Body of pancreas (tissue), 4 donors: ENCODE measurements around the gene ARRB1. TPM values are rescaled to one million over a fixed set of nuclear protein-coding genes. Genes with fewer than 3 reads are reported as not detected.
A peak's percentile ranks its signal among the peaks of the same experiment; 100 is the strongest.

Experiments
- ATAC-seq: fragments of 150-250 bp; one replicate; pipeline ENCODE4 v1.9.1; 2016
- DNase-seq, 4 donors: peaks; one replicate each; pipeline ENCODE4 v3.0.0-alpha.2; 2019
- H3K27ac ChIP-seq, 4 donors: fragments of 200-600 bp; sonication (generic); 1 replicate in 3 of 4; 2 replicates in 1 of 4; pipeline versions ENCODE4 v1.5.1 to v1.6.1; 2016 to 2019; ENCODE audit warnings: mild to moderate bottlenecking in 1 of 4, mixed read lengths in 1 of 4, moderate library complexity in 1 of 4
- H3K27me3 ChIP-seq, 2 donors: fragments of 200-600 bp; sonication (generic); one replicate each; pipeline ENCODE4 v1.6.0; 2016; ENCODE audit warnings: mild to moderate bottlenecking in 1 of 2
- H3K36me3 ChIP-seq, 2 donors: fragments of 200-600 bp; sonication (generic); replicated peaks in 1 of 2; 2 replicates each; pipeline ENCODE4 v1.5.1; 2016; ENCODE audit warnings: low read depth in 2 of 2; ENCODE audit not compliant: insufficient read depth in 1 of 2
- H3K4me1 ChIP-seq: fragments of 200-600 bp; sonication (generic); one replicate; pipeline ENCODE4 v1.6.0; 2016
- H3K4me3 ChIP-seq, 2 donors: fragments of 200-600 bp; sonication (generic); 1 replicate in 1 of 2; 2 replicates in 1 of 2; pipeline ENCODE4 v1.5.1; 2016 to 2019
- H3K9me3 ChIP-seq, 3 donors: fragments of 200-600 bp; sonication (generic); 1 replicate in 2 of 3; 2 replicates in 1 of 3; pipeline ENCODE4 v1.5.1; 2016
- CTCF ChIP-seq, 7 experiments: fragments of 450-650 bp in 4 of 7; fragments of 200-600 bp in 3 of 7; sonication (generic) in 3 of 7; IDR thresholded peaks; one replicate each; pipeline ENCODE4 v1.5.1; 2016 to 2019; ENCODE audit warnings: antibody characterized with exemption in 7 of 7
- POLR2A ChIP-seq, 3 donors: fragments of 450-650 bp; IDR thresholded peaks; one replicate each; pipeline ENCODE4 v1.6.1; 2016; ENCODE audit warnings: antibody characterized with exemption in 3 of 3, mild to moderate bottlenecking in 2 of 3
- WGBS, 2 donors: methylation state at CpG; one replicate each; pipeline ENCODE4 v1.1.5; 2017; 5-methylcytosine and 5-hydroxymethylcytosine counted together
- intact Hi-C: fragments of 100-400 bp; cut with DNase I; formaldehyde crosslinking; loops from one replicate; pipeline ENCODE4 v1.15.1; 2023
- total RNA-seq, 2 donors: library from RNA; depleted of rRNA; stranded (reverse); fragments of >200 nt; gene quantifications; one replicate each; pipeline ENCODE4 v1.1.0, GENCODE V29; 2016

Gene ARRB1
- total RNA-seq, 2 donors from 2014 or later, result 41.0 to 54.1 TPM

- intact Hi-C loops, result no loop called here
- DNase-seq (peak in 2 of 4 donors; percentile 36 to 67), ATAC-seq (peak; percentile 45)
- no peaks in the 10 kb centered on the region for H3K27me3 ChIP-seq
- H3K9me3 ChIP-seq, result no peaks in the 10 kb centered on the region
- TF ChIP-seq POLR2A (IDR thresholded peaks at IDR 0.05) (no peak), CTCF (IDR thresholded peaks at IDR 0.05) (no peak)
- WGBS, 2 donors, result 74 to 86% methylated on average over 7 to 8 of the region's 8 CpGs
- peak overlapping the region; percentile 3 to 49 (median 32) for H3K27ac ChIP-seq
- peaks cover 34% of the 10 kb centered on the region for H3K4me1 ChIP-seq
- no peak overlapping the region for H3K4me3 ChIP-seq
- H3K36me3 ChIP-seq, result no peaks in the 10 kb centered on the region
Measured at GRCh38 chr11:75313513-75314272, 37.8 kb downstream of the ARRB1 start.

GRCh38 chr11:75312346-75312745 lies 39.1 kb downstream of the ARRB1 start:
- Histone ChIP-seq H3K9me3 (no peaks in the 10 kb centered on the region), H3K36me3 (no peaks in the 10 kb centered on the region), H3K4me1 (peaks cover 34% of the 10 kb centered on the region), H3K27me3 (no peaks in the 10 kb centered on the region), H3K4me3 (no peak overlapping the region), H3K27ac (peak overlapping the region; percentile 22 to 78 (median 40))
- no peak for ATAC-seq
- 78 to 87% methylated on average over 2 of the region's 2 CpGs for WGBS, 2 donors
- DNase-seq, result no peak
- TF ChIP-seq POLR2A (IDR thresholded peaks at IDR 0.05), result no peak
- intact Hi-C loops, result no loop called here

- DNase-seq (peak; percentile 35 to 67 (median 47)), ATAC-seq (peak; percentile 55)
- 71 to 81% methylated on average over 8 to 10 of the region's 13 CpGs for WGBS, 2 donors
- Histone ChIP-seq H3K36me3 (no peaks in the 10 kb centered on the region), H3K4me1 (peaks cover 39% of the 10 kb centered on the region), H3K9me3 (no peaks in the 10 kb centered on the region), H3K27ac (peak overlapping the region; percentile 22 to 78 (median 40)), H3K4me3 (no peak overlapping the region), H3K27me3 (no peaks in the 10 kb centered on the region)
- TF ChIP-seq CTCF (IDR thresholded peaks at IDR 0.05) (no peak), POLR2A (IDR thresholded peaks at IDR 0.05) (peak in 2 of 3 donors; percentile 24 to 35)
- intact Hi-C loops, result no loop called here
Measured at GRCh38 chr11:75311858-75312288, 39.6 kb downstream of the ARRB1 start.

GRCh38 chr11:75308986-75309385 lies 42.5 kb downstream of the ARRB1 start:
- peaks cover 33% of the 10 kb centered on the region for H3K4me1 ChIP-seq
- no peak for DNase-seq
- TF ChIP-seq CTCF (IDR thresholded peaks at IDR 0.05) (no peak), POLR2A (IDR thresholded peaks at IDR 0.05) (no peak)

GRCh38 chr11:75308116-75308515 lies 43.3 kb downstream of the ARRB1 start:
- TF ChIP-seq CTCF (IDR thresholded peaks at IDR 0.05), result no peak
- TF ChIP-seq POLR2A (IDR thresholded peaks at IDR 0.05), result no peak
- ATAC-seq (peak; percentile 63), DNase-seq (peak; percentile 38 to 65 (median 48))
- no peaks in the 10 kb centered on the region for H3K36me3 ChIP-seq
- no peaks in the 10 kb centered on the region for H3K27me3 ChIP-seq
- no peaks in the 10 kb centered on the region for H3K9me3 ChIP-seq
- H3K4me3 ChIP-seq, result no peak overlapping the region
- peak overlapping the region in 3 of 4 donors; percentile 6 to 36 (median 9) for H3K27ac ChIP-seq
- peaks cover 31% of the 10 kb centered on the region for H3K4me1 ChIP-seq
- intact Hi-C loops, result no loop called here
- WGBS, 2 donors, result 59 to 61% methylated on average over 3 to 7 of the region's 7 CpGs

More at GRCh38 chr11:75308986-75309385, 42.5 kb downstream of the ARRB1 start:
- WGBS, 2 donors, result 97 to 100% methylated on average over 3 to 4 of the region's 4 CpGs
- Histone ChIP-seq H3K27me3 (no peaks in the 10 kb centered on the region), H3K36me3 (no peaks in the 10 kb centered on the region), H3K27ac (no peak overlapping the region), H3K9me3 (no peaks in the 10 kb centered on the region), H3K4me3 (no peak overlapping the region)
- intact Hi-C loops, result no loop called here
- no peak for ATAC-seq
